HG03521 (cell line): Measurements from ENCODE around the gene CAMTA1.

Experiments used
- ATAC-seq: cut with Tn5 transposase; IDR thresholded peaks from one replicate; pipeline ENCODE4 v1.9.1; 2021; ENCODE audit warnings: mild to moderate bottlenecking, moderate library complexity; ENCODE audit not compliant: unreplicated experiment

Gene CAMTA1

DNA sequence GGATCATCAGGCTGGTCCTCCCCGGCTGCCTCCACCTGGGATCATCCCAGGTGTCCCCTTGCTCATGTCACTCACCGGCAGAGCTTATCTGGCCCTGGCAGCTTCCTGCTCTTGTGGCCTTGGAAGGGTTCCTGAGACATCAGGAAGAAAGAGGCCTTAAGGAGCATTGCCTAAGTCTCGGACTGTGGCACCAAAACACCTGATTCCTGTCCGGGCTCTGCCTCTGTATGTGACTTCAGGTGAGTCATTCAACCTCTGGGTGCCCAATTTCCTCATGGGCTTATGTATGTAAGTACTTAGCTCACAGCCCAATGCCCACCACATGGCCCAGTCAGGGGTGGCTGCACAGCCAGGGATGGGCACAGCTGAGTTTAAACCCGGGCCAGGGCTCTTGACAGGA is 729.9 kb downstream of the CAMTA1 start:
- no peak for ATAC-seq

GRCh38 chr1:7515904-7516303 is 730.6 kb downstream of the CAMTA1 start:
- ATAC-seq: no peak

DNA sequence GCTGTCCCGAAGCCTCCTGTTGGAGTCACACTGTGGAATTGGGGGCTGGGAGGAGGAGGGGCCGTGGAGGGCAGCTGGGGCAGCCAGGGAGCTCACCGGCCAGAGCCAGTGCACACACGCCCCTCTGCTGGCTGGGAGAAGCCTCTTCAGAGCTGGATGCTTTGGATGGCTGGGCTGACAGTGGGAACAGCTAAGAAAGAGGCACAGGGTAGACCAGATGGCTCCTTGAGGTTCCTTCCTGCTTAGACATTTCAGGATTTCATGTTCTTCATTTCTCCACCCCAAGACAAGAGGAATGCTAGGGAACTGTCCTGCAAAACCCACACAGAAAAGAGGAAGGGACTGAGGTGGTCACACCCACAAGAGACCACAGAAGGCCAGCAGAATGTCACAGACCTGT is 731.1 kb downstream of the CAMTA1 start:
- no peak for ATAC-seq

GRCh38 chr1:7516929-7517328 is 731.7 kb downstream of the CAMTA1 start:
- no peak for ATAC-seq

DNA sequence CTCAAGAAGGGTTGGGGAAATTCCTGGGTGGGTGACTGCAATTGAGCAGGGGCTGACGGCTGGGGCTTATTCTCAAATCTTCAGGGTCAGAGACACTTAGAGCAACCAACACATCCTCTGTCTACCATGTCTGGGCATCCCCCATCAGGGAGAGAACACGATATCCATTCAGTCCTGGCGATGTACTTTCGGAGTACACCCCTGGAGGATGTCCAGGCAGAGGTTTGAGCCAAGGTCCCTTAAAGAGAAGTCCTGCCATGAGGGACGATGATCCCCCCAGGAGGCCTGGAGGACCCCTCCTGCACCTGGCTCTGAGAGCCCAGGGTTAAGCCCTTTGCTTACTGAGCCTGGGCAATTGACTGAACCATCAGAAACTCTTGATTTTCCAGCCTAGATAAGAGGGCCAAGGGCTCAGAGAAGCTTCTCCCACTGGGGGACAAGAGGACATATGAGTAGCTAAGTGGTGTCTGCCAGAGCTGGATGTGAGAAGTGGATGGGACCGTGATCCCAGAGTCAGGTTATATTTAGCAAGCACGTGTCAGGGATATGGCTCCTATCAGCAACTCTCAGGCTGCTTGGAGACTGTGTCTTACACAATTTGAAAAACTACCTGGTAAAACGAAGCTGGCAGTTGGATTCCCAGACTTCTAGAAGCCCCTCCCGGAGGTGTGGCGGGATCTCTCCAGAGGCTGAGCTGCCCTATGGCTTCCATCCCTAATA is 732.5 kb downstream of the CAMTA1 start:
- no peak for ATAC-seq

DNA sequence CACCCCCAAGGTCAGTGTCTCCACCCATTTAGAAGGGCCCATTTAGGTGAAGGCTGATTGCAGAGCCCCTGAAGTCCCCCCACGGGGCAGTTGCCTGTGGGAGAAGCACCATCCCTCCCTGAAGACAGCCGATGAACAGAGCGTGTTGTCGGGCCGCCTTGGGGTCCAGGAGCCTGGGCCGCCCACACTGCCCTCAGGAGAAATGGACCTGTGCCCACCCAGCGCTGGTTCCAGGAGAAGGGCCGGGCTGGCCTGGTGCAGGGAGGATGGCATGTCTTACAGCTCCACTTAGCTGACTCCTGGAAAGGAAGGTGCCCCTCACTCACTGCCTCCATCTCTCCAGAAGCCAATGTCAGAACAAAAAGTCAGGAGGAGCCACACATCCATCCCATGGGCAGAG is 733.2 kb downstream of the CAMTA1 start:
- no peak for ATAC-seq

DNA sequence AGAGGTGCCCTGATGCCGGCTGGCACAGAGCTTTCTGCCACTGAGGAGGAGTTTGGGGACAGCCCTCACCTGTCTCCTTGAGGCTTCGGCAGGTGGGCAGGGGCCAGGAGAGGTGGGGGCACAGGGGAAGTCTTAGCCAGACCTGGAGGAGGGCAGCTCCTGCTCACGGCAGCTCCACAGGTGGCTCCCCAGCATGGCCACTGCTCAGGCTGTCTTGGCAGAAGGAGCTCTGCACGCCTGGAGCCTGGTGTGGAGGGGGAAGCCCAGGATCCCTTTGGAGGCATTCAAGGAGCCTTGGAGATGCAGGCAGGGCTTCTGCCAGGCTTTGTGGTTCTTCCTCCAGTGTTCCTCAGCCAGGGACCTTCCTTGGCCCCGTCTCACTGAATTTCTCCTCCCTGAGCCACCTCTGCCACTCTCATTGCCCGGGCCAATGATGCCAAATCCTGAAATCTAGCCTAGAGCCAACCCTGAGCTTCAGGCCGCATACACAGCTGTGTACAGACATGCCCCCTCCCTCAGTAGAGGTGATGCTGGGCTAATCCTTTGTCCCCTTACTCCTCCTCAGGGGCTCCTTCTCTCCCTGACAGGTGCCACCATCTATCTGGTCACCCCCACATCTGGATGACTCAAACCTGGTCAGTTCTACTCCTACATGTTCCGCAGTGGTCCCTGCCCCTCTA is 734.1 kb downstream of the CAMTA1 start:
- ATAC-seq: no peak

- ATAC-seq: no peak
Measured at GRCh38 chr1:7519861-7520395, 734.7 kb downstream of the CAMTA1 start.

GRCh38 chr1:7520496-7520895 is 735.2 kb downstream of the CAMTA1 start:
- ATAC-seq: no peak

DNA sequence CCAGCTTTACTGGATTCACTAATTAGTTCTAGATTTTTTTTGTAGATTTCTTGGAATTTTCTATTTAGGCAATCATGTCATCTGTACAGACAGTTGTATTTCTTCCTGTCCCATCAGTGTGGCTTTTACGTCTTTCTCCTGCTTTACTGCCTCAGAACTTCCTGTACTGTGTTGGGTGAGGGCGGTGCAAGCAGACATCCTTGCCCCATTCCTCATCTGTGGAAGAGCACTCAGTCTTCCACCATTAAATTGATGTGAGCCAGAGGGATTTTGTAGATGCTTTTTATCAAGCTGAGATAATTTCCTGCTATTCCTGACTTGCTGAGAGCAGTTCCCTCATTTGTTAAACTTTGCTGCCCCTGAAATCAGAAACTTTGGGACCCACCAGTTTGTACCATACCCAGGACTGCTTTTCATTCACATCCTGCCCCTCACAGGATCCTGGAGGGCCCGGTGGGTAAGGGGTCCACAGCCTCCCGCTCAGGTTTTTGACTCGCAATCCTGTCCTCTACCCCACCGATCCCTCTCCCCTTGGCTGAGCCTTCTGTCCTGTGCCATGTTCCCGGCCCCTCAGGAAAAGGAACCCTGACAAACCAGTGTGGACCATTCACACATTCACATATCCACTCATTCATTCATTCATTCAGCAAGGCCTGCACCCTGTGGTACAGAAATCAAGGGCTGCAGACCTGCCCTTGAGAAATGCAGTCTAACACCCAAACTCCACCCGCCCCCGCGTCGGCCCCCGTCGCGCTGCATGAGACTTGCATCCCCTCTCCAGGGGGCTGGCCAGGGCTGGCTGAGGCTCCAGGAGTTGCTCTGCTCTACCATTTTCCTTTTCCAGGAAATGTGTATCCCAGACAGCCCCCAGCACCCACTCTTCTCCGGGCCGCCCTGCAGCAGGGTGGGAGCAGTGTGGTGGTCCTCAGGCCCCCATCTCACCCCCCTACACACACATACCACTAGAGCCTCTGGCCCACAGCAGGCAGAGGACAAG is 739.4 kb downstream of the CAMTA1 start:
- ATAC-seq: no peak

DNA sequence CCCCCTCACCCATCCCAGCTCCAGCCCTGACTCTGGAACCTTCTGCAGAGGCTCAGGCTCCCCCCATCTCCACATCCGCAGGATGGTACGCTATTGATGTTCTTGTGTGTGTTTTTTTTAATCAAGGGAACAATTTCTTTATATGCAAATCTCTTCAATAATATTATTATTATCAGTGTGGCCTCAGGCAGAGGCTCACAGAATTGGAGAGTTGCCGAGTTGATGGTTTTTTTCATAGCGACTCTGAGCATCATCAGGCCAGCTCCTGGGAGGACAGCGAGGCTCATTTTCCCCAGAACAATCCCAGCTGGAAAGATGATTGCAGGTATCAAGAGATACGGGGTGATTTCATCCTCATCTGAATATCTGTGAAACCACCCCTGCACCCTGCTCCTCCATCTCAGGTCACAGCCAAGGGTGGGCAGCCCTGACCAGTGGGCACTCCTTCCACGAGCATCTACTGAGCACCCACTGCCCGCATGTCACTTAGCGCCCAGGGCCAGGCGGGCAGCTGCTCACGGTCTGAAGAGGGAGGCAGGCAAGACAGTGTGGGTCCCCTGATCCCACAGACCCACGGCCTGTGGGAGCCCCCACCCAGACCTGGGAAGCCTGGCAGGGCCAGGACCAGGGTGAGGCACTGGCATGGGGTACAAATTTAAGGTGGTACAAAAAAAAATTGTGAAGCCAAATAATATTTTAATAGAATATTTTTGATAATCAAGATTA is 740.2 kb downstream of the CAMTA1 start:
- ATAC-seq: no peak

- ATAC-seq: no peak
Measured at GRCh38 chr1:7526196-7526866, 741.1 kb downstream of the CAMTA1 start.

DNA sequence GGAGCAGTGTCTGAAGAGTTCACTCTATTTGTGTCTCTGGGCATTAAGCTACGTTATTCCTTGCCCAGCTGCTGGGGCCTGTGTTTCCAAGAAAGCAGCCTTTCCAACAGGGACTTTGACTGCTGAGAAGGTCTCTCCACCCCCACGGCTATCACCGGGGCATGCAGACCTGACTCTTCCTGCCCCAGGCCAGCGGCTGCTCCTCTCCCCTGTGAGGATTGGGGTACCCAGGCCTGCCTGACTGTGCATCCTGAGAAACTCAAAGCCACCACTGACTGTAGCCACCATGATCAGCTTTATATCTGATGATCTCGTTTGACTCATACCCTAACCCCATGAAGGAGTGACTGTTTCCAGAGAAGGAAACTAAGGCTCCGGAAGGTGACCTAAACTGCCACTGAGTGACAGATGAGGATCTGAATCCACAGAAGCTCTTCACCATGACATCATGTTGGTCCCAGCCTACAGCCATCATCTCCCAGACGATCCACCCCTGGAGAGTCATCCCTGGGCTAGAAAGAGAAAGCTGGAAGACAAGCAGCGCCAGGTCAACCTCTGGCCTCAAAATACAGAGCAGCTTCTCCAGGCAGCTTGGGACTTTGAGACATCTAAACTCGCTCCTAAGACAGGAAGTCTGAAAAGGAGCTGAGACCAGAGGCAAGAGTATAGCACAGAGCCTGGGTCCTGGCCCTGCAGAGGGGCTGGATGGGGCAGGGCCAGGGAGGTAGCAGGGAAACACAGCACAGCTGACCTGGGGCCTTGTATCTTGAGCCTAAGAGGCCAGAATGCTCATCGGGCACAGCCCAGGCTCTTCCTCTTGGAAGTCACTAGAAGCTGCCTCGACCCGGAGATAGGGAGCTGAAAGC is 741.8 kb downstream of the CAMTA1 start:
- ATAC-seq: no peak

GRCh38 chr1:7527733-7528045 is 742.4 kb downstream of the CAMTA1 start:
- ATAC-seq: no peak

GRCh38 chr1:7528386-7529198 is 743.3 kb downstream of the CAMTA1 start:
- no peak for ATAC-seq

DNA sequence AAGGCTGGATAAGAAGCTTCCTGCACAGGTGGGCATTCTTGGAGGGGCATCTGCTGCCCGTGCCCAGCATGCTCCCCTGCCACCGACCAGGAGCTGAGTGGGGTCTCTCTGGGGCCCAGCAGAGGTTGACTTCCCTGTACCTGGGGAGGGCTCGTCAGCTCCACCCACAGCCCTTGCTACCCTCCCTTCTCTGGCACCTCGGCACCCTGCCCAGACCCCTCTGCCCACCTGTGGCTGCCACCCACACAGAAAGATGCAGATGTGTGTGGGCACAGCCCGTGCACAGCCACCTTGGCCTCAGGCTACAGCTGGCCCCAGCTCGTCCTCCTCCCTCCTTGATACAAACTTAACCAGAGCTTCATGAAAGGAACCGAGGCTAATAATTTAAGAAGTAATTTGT is 744.7 kb downstream of the CAMTA1 start:
- ATAC-seq: no peak

DNA sequence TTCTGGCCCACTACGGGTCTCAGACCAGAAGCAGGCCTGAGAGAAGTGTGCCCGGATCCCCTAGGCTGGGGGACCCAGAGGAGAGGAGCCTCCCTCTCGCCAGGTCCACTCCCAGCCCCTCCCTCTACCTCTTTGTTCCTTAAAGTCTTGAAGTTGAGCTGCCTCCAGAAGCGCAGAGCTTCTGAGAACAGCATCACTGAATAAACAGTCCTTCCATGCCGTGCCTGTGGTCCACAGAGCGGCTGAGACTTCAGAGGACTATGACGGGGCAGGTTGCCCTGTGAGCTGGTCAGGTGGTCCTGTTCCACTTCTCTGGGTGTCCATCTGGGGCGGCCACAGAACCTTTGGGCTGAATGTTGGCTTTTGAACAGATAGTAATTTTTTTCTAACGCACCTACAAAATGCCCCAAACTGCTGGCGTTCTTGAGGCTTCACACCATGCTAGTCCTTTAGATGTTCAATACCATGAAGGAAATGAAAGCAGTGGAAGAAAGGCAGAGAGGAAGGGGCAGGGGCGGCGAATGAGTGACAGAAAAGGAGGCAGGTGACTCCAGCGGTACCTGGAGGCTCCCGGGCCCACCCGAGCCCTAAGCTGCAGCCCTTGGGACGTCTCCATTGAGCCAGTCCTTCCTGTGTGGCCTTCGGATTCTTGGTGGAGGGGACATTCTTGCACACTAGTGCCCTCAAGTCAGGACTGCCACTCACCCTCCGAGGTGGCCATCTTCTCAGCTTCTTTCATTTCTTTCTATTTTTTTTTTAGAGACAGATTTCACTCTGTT is 746.5 kb downstream of the CAMTA1 start:
- no peak for ATAC-seq

GRCh38 chr1:7533006-7533405 is 747.8 kb downstream of the CAMTA1 start:
- ATAC-seq: no peak
